Memory B cell (primary cell): ENCODE results near the gene NPAS2.

Experiments
- ATAC-seq: fragments of 150-1000 bp; cut with Tn5 transposase; 2 replicates; pipeline ENCODE4 v1.10.0; 2021; ENCODE audit warnings: low read depth, mild to moderate bottlenecking, moderate library complexity
- DNase-seq, 2 donors: peaks; one replicate each; pipeline ENCODE4 v3.0.0; 2022; ENCODE audit warnings: low spot score in 2 of 2
- H3K27ac Mint-ChIP-seq: one replicate; pipeline ENCODE4 v1.8.0; 2022; ENCODE audit warnings: mild to moderate bottlenecking, moderate library complexity, mixed read lengths
- H3K27me3 Mint-ChIP-seq: one replicate; pipeline ENCODE4 v1.8.0; 2022; ENCODE audit warnings: mixed read lengths
- H3K36me3 Mint-ChIP-seq: one replicate; pipeline ENCODE4 v1.8.0; 2022; ENCODE audit warnings: mild to moderate bottlenecking, mixed read lengths
- H3K4me1 Mint-ChIP-seq: one replicate; pipeline ENCODE4 v1.8.0; 2022; ENCODE audit warnings: mixed read lengths
- H3K4me3 Mint-ChIP-seq: one replicate; pipeline ENCODE4 v1.8.0; 2022; ENCODE audit warnings: mild to moderate bottlenecking, moderate library complexity, mixed read lengths
- H3K9me3 Mint-ChIP-seq: one replicate; pipeline ENCODE4 v1.8.0; 2022; ENCODE audit warnings: mixed read lengths

The NPAS2 gene

DNA sequence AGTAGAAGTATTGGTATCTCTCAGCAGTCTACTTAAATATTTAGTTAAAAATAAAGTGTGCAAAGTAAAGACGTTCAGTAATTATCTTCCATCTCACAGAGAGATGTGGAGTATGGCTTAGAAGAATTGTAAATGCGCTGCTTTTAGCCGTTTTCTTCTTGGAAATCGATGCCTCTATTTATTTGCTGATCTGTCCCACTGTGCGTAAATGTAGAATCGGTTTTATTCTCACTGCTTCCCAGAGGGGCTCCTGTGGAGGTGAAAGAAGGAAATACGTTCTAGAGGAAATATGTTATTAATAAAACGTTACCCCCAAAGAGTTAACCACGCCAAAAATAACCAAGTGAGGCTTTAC lies 1.9 kb downstream of the NPAS2 start:
- Mint-ChIP-seq H3K27me3 (peaks cover 27% of the 10 kb centered on the region), H3K36me3 (no peaks in the 10 kb centered on the region), H3K9me3 (no peaks in the 10 kb centered on the region), H3K27ac (no peak overlapping the region), H3K4me1 (peaks cover 3% of the 10 kb centered on the region), H3K4me3 (no peak overlapping the region)
- ATAC-seq (no peak), DNase-seq (no peak)

GRCh38 chr2:100822587-100823248 lies 2.8 kb downstream of the NPAS2 start:
- peaks cover 1% of the 10 kb centered on the region for H3K9me3 Mint-ChIP-seq
- H3K4me3 Mint-ChIP-seq, result no peak overlapping the region
- no peak overlapping the region for H3K27ac Mint-ChIP-seq
- DNase-seq, result no peak
- ATAC-seq, result no peak
- no peaks in the 10 kb centered on the region for H3K36me3 Mint-ChIP-seq
- H3K27me3 Mint-ChIP-seq, result peaks cover 19% of the 10 kb centered on the region
- H3K4me1 Mint-ChIP-seq, result peaks cover 3% of the 10 kb centered on the region

DNA sequence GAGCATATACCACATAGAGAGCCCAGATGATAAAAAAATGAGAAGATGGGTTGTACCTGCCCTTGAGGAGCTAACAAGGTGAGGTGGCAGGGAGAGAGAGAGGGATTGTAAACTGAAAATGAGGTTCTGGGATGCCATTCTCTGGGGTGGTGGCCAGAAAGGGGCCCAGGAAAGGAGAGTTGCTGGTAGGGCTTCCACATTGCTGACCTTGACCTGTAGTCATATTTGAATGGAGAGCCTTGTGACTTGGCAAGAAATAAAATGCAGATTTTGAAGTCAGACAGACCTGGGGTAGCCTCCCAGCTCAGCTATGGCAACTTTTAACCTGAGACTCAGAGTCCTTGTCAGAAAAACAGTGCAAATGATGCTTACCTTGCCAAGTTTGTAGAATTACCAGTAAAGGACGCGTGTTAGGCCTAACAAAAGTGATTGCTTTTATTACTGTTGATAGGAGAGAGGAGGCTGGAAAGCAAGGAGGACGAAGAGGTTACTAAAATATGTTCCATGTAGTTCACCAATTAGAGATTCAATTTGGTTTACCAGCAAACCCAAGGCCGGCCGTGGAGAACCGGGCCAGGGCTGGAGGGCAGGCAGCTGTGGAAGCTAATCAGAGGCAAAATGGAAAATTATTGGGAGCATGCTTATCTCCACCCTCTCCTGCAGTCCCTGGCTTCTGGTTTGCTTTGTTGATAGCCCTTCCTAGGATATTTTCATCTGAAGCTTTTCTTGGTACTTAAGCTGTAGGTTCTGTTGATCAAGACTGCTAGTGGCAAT lies 3.9 kb downstream of the NPAS2 start:
- no peak for DNase-seq
- ATAC-seq, result no peak
- H3K27ac Mint-ChIP-seq, result no peak overlapping the region
- no peaks in the 10 kb centered on the region for H3K36me3 Mint-ChIP-seq
- no peaks in the 10 kb centered on the region for H3K4me1 Mint-ChIP-seq
- H3K27me3 Mint-ChIP-seq, result peaks cover 13% of the 10 kb centered on the region
- peaks cover 9% of the 10 kb centered on the region for H3K9me3 Mint-ChIP-seq
- no peak overlapping the region for H3K4me3 Mint-ChIP-seq

- H3K4me3 Mint-ChIP-seq, result no peak overlapping the region
- no peak overlapping the region for H3K27ac Mint-ChIP-seq
- H3K36me3 Mint-ChIP-seq, result no peaks in the 10 kb centered on the region
- no peak for ATAC-seq
- H3K4me1 Mint-ChIP-seq, result no peaks in the 10 kb centered on the region
- peaks cover 13% of the 10 kb centered on the region for H3K9me3 Mint-ChIP-seq
- peaks cover 17% of the 10 kb centered on the region for H3K27me3 Mint-ChIP-seq
- no peak for DNase-seq
Measured at GRCh38 chr2:100824842-100825241, 4.9 kb downstream of the NPAS2 start.

GRCh38 chr2:100826494-100826893 lies 6.6 kb downstream of the NPAS2 start:
- Mint-ChIP-seq H3K4me1 (no peaks in the 10 kb centered on the region), H3K36me3 (no peaks in the 10 kb centered on the region), H3K27ac (no peak overlapping the region), H3K27me3 (peaks cover 18% of the 10 kb centered on the region), H3K9me3 (peaks cover 14% of the 10 kb centered on the region), H3K4me3 (no peak overlapping the region)
- no peak for ATAC-seq
- DNase-seq, result no peak

DNA sequence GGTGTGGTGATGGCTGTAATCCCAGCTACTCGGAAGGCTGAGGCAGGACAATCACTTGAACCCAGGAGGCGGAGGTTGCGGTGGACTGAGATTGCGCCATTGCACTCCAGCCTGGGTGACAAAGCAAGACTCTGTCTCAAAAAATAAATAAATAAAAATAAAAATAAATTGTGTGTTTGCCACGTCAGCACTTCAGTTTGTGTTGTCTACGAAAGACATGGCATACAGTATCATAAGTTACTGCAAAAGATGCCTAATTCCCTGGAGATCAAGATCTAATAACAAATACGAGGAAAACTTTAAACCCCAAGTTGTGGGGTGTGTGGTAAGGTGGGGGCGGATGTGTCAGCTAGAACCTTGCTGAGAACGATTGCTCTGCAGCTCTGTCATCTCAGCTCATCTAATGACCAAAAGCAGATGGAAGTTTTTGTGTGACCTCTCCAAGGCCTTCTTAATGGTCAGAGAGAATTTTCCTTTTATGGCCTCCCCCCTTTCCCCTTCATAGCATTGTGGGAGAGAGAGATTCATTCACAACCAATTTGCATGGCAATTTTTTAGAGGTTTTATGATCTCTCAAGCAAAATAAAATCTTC lies 11.3 kb downstream of the NPAS2 start:
- Mint-ChIP-seq H3K4me1 (no peaks in the 10 kb centered on the region), H3K9me3 (peaks cover 14% of the 10 kb centered on the region), H3K27ac (no peak overlapping the region), H3K4me3 (no peak overlapping the region), H3K27me3 (peaks cover 13% of the 10 kb centered on the region), H3K36me3 (no peaks in the 10 kb centered on the region)
- ATAC-seq (no peak), DNase-seq (no peak)

DNA sequence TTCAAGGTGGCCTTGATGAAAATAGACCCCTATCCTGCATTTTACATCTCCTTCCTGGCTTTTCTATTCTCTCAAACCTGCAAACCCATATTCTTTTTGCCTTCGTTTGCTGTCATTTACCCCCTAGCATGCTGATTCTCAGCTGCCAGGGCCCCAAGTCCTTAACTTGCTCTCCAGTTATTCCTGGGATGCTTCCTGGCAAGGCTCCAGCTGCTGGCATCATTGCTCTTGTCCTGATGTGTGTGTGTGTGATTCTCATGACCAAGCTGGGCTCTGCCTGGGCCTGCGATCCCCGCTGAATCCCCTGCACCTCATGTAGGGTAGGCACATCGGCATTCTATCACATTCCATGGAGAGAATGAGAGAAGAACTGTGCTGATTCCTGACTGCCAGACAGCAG lies 11.9 kb downstream of the NPAS2 start:
- H3K27me3 Mint-ChIP-seq, result peaks cover 13% of the 10 kb centered on the region
- H3K4me1 Mint-ChIP-seq, result no peaks in the 10 kb centered on the region
- H3K27ac Mint-ChIP-seq, result no peak overlapping the region
- ATAC-seq, result no peak
- no peak overlapping the region for H3K4me3 Mint-ChIP-seq
- no peaks in the 10 kb centered on the region for H3K36me3 Mint-ChIP-seq
- H3K9me3 Mint-ChIP-seq, result peaks cover 14% of the 10 kb centered on the region
- DNase-seq, result no peak

GRCh38 chr2:100832885-100833284 lies 12.9 kb downstream of the NPAS2 start:
- Mint-ChIP-seq H3K27ac (no peak overlapping the region), H3K27me3 (peaks cover 16% of the 10 kb centered on the region), H3K4me1 (no peaks in the 10 kb centered on the region), H3K36me3 (no peaks in the 10 kb centered on the region), H3K4me3 (no peak overlapping the region), H3K9me3 (peaks cover 11% of the 10 kb centered on the region)
- no peak for ATAC-seq
- no peak for DNase-seq

DNA sequence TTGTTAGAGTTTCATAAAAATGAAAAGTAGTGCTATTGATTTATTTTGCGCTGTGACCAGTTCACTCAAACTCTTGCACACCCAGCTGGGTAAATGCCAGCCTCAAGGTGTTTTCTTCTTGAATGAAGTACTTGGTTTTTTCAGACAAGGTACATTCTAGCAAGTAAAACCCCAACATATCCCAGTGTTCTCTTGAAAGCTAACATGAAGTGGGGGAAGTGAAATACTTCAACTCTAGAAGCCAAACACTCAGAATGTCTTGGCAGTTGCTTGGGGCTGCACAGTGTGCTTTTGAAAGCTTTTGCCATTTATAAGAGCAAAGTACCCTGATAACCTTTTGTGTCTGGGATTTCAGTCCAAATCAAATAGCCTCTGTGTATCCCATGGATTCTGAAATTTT lies 13.4 kb downstream of the NPAS2 start:
- Mint-ChIP-seq H3K4me3 (no peak overlapping the region), H3K36me3 (no peaks in the 10 kb centered on the region), H3K4me1 (no peaks in the 10 kb centered on the region), H3K27ac (no peak overlapping the region), H3K9me3 (peaks cover 7% of the 10 kb centered on the region), H3K27me3 (peaks cover 16% of the 10 kb centered on the region)
- ATAC-seq (no peak), DNase-seq (no peak)

DNA sequence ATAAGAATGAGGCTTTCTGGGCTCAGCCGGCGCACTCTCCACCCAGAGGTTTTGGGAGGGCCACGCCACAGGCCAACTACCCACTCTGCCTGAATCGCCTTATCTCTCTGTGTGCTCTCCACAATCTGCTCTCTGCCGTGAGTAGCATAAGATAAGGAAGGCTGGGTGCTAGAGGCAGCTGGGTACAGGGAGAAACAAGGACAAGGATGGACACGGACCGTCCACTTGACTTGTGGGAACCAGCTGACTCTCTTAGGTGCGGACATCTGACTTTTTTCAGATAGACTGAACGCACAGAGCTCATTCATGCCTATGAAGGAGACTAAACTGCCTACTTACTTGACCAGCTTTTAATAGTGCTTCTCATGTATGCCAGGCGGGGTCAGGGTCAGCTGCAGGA lies 14.3 kb downstream of the NPAS2 start:
- Mint-ChIP-seq H3K4me3 (no peak overlapping the region), H3K27ac (no peak overlapping the region), H3K36me3 (no peaks in the 10 kb centered on the region), H3K27me3 (peaks cover 16% of the 10 kb centered on the region), H3K9me3 (peaks cover 3% of the 10 kb centered on the region), H3K4me1 (no peaks in the 10 kb centered on the region)
- ATAC-seq, result no peak
- DNase-seq, result no peak

- ATAC-seq (no peak), DNase-seq (no peak)
- Mint-ChIP-seq H3K4me3 (no peak overlapping the region), H3K4me1 (no peaks in the 10 kb centered on the region), H3K36me3 (no peaks in the 10 kb centered on the region), H3K9me3 (no peaks in the 10 kb centered on the region), H3K27ac (no peak overlapping the region), H3K27me3 (peaks cover 12% of the 10 kb centered on the region)
Measured at GRCh38 chr2:100835006-100835659, 15.2 kb downstream of the NPAS2 start.

DNA sequence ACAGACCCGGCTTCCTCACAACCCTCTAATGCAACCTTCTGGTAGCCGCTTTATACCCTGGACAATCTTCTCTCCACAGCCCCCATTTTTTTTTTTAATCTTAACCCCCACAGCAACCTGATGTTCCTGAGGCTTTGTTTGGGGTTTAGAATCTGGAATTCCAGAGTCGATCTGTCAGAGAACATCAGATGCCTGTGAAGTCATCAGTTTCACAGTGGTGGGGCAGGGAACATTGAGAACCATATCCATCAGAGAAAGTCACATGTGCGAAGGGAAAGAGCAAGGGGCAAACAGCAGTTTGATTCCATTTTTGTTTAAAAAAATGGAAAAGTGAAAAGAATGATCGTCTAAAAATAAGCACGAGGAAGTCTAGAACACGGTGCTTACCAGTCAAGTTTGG lies 20.6 kb downstream of the NPAS2 start:
- ATAC-seq, result no peak
- H3K36me3 Mint-ChIP-seq, result no peaks in the 10 kb centered on the region
- no peak overlapping the region for H3K4me3 Mint-ChIP-seq
- H3K4me1 Mint-ChIP-seq, result no peaks in the 10 kb centered on the region
- DNase-seq, result no peak
- no peak overlapping the region for H3K27ac Mint-ChIP-seq
- H3K9me3 Mint-ChIP-seq, result no peaks in the 10 kb centered on the region
- peaks cover 17% of the 10 kb centered on the region for H3K27me3 Mint-ChIP-seq

DNA sequence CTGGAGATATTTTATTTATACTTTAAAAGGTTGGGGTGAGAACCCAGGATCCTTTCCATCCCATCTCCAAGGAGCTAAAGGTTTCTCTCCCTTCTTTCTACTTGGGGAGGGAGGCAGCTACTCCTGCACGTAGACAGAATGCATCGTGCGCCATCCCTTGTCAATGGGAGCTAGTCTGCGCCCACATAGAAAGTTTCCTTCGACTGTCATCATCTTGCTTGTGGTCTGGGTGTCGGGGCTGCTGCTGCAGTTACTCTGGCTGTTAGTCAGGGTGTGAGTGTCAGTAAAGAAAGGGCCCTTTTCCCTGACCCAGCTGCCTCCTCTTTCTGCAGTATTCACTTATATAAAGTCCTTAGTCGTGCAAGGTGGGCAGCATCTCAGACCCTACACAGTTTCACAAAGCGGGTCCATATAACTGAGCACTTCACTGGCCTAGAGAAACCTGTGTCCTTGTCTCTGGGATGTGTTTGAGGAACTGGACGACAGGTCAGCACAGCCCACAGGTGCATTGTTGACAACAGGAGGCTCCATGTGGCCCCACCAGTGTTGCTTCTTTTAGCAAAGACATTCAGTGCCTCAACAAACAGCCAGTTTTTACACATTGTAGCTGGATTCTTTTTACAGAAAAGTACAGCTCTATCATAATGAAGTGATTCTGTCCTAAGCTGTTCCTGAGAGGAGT lies 22.4 kb downstream of the NPAS2 start:
- no peak overlapping the region for H3K4me3 Mint-ChIP-seq
- no peaks in the 10 kb centered on the region for H3K36me3 Mint-ChIP-seq
- ATAC-seq (no peak), DNase-seq (no peak)
- no peak overlapping the region for H3K27ac Mint-ChIP-seq
- H3K4me1 Mint-ChIP-seq, result no peaks in the 10 kb centered on the region
- H3K27me3 Mint-ChIP-seq, result peaks cover 17% of the 10 kb centered on the region
- no peaks in the 10 kb centered on the region for H3K9me3 Mint-ChIP-seq

- Mint-ChIP-seq H3K27ac (no peak overlapping the region), H3K4me3 (no peak overlapping the region), H3K9me3 (no peaks in the 10 kb centered on the region), H3K27me3 (peaks cover 22% of the 10 kb centered on the region), H3K36me3 (no peaks in the 10 kb centered on the region), H3K4me1 (no peaks in the 10 kb centered on the region)
- DNase-seq (no peak), ATAC-seq (no peak)
Measured at GRCh38 chr2:100844514-100844913, 24.6 kb downstream of the NPAS2 start.
